ENCODE data around the gene TUBA3D. TPM values are rescaled to one million over a fixed set of nuclear protein-coding genes. Genes with fewer than 3 reads are reported as not detected.
"Not testable (repeated sequence)": the region's sequence is repeated elsewhere in the genome, so short reads cannot be mapped to it uniquely, and the experiment has no call there.

Gene TUBA3D
- total RNA-seq, 1 experiment from 2014 or later: not detected

GRCh38 chr2:131488306-131489205 lies 12.6 kb downstream of the TUBA3D start:
- no TSS peak for BruUV-seq (replicated peaks)
- H3K9me3 Mint-ChIP-seq (ENCODE audit: unreplicated experiment): no peaks in the 10 kb centered on the region
- no peak for DNase-seq (ENCODE audit: unreplicated experiment)
- TF ChIP-seq CTCF (IDR thresholded peaks at IDR 0.05; ENCODE audit: unreplicated experiment): no peak
- intact Hi-C loops (cut with micrococcal nuclease): no loop called here
- peak overlapping the region; percentile 75 for H3K27ac Mint-ChIP-seq (ENCODE audit: low read depth, unreplicated experiment)
- H3K36me3 Mint-ChIP-seq (ENCODE audit: insufficient read depth, unreplicated experiment): peaks cover 8% of the 10 kb centered on the region
- ChIA-PET CTCF (interaction anchor here (0.6 to 2.1 kb wide), 3 partner anchors 74 to 184 kb away, joined by 4 to 11 read pairs (median 6); no protein-coding TSS in a partner anchor), POLR2A (no interaction called here)
- H3K27me3 Mint-ChIP-seq (ENCODE audit: insufficient read depth, unreplicated experiment): no peaks in the 10 kb centered on the region
- no peak overlapping the region for H3K4me3 Mint-ChIP-seq (ENCODE audit: unreplicated experiment)
- H3K4me1 Mint-ChIP-seq (ENCODE audit: insufficient read depth, unreplicated experiment): peaks cover 16% of the 10 kb centered on the region

- Mint-ChIP-seq H3K4me3 (ENCODE audit: unreplicated experiment) (peak overlapping the region; percentile 77), H3K27ac (ENCODE audit: low read depth, unreplicated experiment) (peak overlapping the region; percentile 86), H3K4me1 (ENCODE audit: insufficient read depth, unreplicated experiment) (peaks cover 20% of the 10 kb centered on the region)
- CTCF ChIA-PET: interaction anchor here (0.8 to 1.6 kb wide), 2 partner anchors 78 to 155 kb away, joined by 4 to 6 read pairs; no protein-coding TSS in a partner anchor
- H3K36me3 Mint-ChIP-seq (ENCODE audit: insufficient read depth, unreplicated experiment); H3K27me3 Mint-ChIP-seq (ENCODE audit: insufficient read depth, unreplicated experiment); H3K9me3 Mint-ChIP-seq (ENCODE audit: unreplicated experiment); POLR2A ChIA-PET; BruUV-seq (replicated peaks): not testable (repeated sequence)
- intact Hi-C loops (cut with micrococcal nuclease): loop anchor here (10.0 kb wide), 3 partner anchors 76 to 336 kb away; no protein-coding TSS in a partner anchor
- peak; percentile 24 for DNase-seq (ENCODE audit: unreplicated experiment)
Measured at GRCh38 chr2:131490616-131491468, 14.9 kb downstream of the TUBA3D start.

- not testable (repeated sequence) for BruUV-seq (replicated peaks); H3K27me3 Mint-ChIP-seq (ENCODE audit: insufficient read depth, unreplicated experiment); H3K9me3 Mint-ChIP-seq (ENCODE audit: unreplicated experiment); H3K36me3 Mint-ChIP-seq (ENCODE audit: insufficient read depth, unreplicated experiment)
- Mint-ChIP-seq H3K27ac (ENCODE audit: low read depth, unreplicated experiment) (peak overlapping the region; percentile 86), H3K4me1 (ENCODE audit: insufficient read depth, unreplicated experiment) (peaks cover 17% of the 10 kb centered on the region), H3K4me3 (ENCODE audit: unreplicated experiment) (peak overlapping the region; percentile 77)
- intact Hi-C loops (cut with micrococcal nuclease): loop anchor here (10.0 kb wide), 3 partner anchors 77 to 337 kb away; no protein-coding TSS in a partner anchor
- POLR2A ChIA-PET: interaction anchor here (1.3 to 2.5 kb wide), 2 partner anchors 181 to 191 kb away, joined by 3 to 10 read pairs; no protein-coding TSS in a partner anchor
- CTCF ChIA-PET: interaction anchor here (0.8 to 2.8 kb wide), 10 partner anchors 8 to 337 kb away, joined by 3 to 16 read pairs (median 6); no protein-coding TSS in a partner anchor
- peak; percentile 15 for DNase-seq (ENCODE audit: unreplicated experiment)
Measured at GRCh38 chr2:131491469-131491836, 15.5 kb downstream of the TUBA3D start.

- not testable (repeated sequence) for H3K9me3 Mint-ChIP-seq (ENCODE audit: unreplicated experiment)
- ChIA-PET CTCF (interaction anchor here (0.8 to 2.9 kb wide), 19 partner anchors 9 to 338 kb away, joined by 3 to 22 read pairs (median 5); no protein-coding TSS in a partner anchor), POLR2A (interaction anchor here (0.8 to 2.5 kb wide), 5 partner anchors 24 to 419 kb away, joined by 3 to 10 read pairs (median 3); partner anchors contain the start of gene FAM168B)
Measured at GRCh38 chr2:131492015-131492417, 16.1 kb downstream of the TUBA3D start, which contains the start of gene MZT2A. Gene MZT2A (minus strand): TSS chr2:131492397. CDS start chr2:131492376, 21 bp downstream.

More at GRCh38 chr2:131492015-131492417, 16.1 kb downstream of the TUBA3D start, which contains the start of gene MZT2A:
- intact Hi-C loops (cut with micrococcal nuclease): loop anchor here (10.0 kb wide), 3 partner anchors 77 to 337 kb away; no protein-coding TSS in a partner anchor
- Mint-ChIP-seq H3K4me3 (ENCODE audit: unreplicated experiment) (peak within 1 kb of the TSS; percentile 92), H3K36me3 (ENCODE audit: insufficient read depth, unreplicated experiment) (peaks cover 11% of the 10 kb centered on the region), H3K4me1 (ENCODE audit: insufficient read depth, unreplicated experiment) (peaks cover 12% of the 10 kb centered on the region), H3K27ac (ENCODE audit: low read depth, unreplicated experiment) (peak within 1 kb of the TSS; percentile 94)
- not testable (repeated sequence) for BruUV-seq (replicated peaks); H3K27me3 Mint-ChIP-seq (ENCODE audit: insufficient read depth, unreplicated experiment)
- peak; percentile 3 for DNase-seq (ENCODE audit: unreplicated experiment)
